Upper lobe of left lung (tissue), 4 donors: ENCODE results near the gene HMGXB3.

Experiments
- EP300 ChIP-seq, 4 donors: sonication (generic); formaldehyde crosslinking; IDR thresholded peaks; one replicate each; pipeline ENCODE4 v1.5.1; 2017; ENCODE audit warnings: antibody characterized with exemption in 4 of 4, control low read depth in 2 of 4
- POLR2A ChIP-seq, 4 donors: fragments of 450-650 bp; IDR thresholded peaks; one replicate each; pipeline ENCODE4 v1.5.1; 2016 to 2017; ENCODE audit warnings: antibody characterized with exemption in 4 of 4, mild to moderate bottlenecking in 2 of 4
- TF ChIP-seq, protein P1 (sequence below), 6 experiments: fragments of 450-650 bp in 4 of 6; fragments of 200-600 bp in 2 of 6; sonication (generic) in 2 of 6; IDR thresholded peaks; one replicate each; pipeline ENCODE4 v1.5.1; 2016 to 2019; ENCODE audit warnings: antibody characterized with exemption in 6 of 6

DNA sequence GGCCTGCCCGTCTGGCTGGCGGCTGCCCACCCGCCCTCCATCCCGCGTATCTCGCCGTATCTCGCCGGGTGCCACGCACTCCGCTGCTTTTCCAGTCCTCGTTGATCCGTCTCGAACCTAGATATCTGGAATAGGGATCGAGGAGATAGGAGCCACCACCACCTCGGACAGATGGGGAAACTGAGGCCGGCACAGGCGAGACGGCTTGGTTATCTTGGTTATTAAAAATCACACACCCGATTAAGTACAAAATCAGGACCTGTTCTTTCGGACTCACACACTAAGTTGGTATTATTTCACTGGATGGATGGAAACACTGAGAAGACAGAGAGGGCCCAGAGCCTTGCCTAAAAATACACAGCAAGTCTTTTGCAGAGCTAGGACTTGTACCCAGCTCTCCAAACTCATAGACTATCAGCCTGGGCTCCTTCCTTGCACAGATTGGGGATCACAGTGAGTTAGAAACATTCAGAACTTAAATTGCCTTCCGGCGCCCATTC lies 39.3 kb upstream of the HMGXB3 start:
- TF ChIP-seq POLR2A (IDR thresholded peaks at IDR 0.05) (no peak), EP300 (IDR thresholded peaks at IDR 0.05) (no peak)
- TF ChIP-seq, protein P1, sequence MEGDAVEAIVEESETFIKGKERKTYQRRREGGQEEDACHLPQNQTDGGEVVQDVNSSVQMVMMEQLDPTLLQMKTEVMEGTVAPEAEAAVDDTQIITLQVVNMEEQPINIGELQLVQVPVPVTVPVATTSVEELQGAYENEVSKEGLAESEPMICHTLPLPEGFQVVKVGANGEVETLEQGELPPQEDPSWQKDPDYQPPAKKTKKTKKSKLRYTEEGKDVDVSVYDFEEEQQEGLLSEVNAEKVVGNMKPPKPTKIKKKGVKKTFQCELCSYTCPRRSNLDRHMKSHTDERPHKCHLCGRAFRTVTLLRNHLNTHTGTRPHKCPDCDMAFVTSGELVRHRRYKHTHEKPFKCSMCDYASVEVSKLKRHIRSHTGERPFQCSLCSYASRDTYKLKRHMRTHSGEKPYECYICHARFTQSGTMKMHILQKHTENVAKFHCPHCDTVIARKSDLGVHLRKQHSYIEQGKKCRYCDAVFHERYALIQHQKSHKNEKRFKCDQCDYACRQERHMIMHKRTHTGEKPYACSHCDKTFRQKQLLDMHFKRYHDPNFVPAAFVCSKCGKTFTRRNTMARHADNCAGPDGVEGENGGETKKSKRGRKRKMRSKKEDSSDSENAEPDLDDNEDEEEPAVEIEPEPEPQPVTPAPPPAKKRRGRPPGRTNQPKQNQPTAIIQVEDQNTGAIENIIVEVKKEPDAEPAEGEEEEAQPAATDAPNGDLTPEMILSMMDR (IDR thresholded peaks at IDR 0.05), result no peak
